Right lobe of liver (tissue), 4 donors: Measurements from ENCODE around the gene NEU1.

Experiments
- CTCF ChIP-seq, 4 donors: fragments of 200-600 bp in 3 of 4; fragments of 450-650 bp in 1 of 4; IDR thresholded peaks; one replicate each; pipeline versions ENCODE4 v1.5.1 to v1.8.0; 2016 to 2022; ENCODE audit warnings: antibody characterized with exemption in 4 of 4, mild to moderate bottlenecking in 2 of 4
- POLR2A ChIP-seq: fragments of 450-650 bp; IDR thresholded peaks from one replicate; pipeline ENCODE4 v1.6.1; 2017; ENCODE audit warnings: antibody characterized with exemption, mild to moderate bottlenecking
- donor health status: DM: no; HTN: no; CAD: no.
- donor health status: DM: no; HTN: no; CAD: no.
- donor health status: DM: no; HTN: yes; CAD: no.

DNA sequence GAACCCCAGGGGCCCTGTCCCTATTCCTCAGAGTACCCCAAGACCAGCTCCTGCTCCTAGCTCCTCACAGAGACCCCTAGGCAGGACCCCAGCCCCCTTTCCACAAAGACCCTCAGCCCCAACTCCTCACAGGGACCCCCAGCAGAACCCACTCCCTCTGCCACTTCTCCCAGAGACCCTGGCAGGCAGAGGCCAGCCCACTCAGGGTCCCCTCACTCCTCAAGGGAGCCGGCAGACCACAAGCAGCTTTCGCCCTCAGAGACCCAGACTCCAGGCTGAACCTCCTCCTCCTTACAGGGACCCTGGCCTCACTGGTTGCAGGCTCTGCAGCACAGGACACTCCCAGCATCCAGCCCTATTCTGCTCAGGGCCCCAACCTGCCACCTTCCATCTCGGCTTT is 15.6 kb upstream of the NEU1 start:
- TF ChIP-seq CTCF (IDR thresholded peaks at IDR 0.05), result no peak
- TF ChIP-seq POLR2A, result no peak
